Measurements from ENCODE around the gene ALS2.

DNA sequence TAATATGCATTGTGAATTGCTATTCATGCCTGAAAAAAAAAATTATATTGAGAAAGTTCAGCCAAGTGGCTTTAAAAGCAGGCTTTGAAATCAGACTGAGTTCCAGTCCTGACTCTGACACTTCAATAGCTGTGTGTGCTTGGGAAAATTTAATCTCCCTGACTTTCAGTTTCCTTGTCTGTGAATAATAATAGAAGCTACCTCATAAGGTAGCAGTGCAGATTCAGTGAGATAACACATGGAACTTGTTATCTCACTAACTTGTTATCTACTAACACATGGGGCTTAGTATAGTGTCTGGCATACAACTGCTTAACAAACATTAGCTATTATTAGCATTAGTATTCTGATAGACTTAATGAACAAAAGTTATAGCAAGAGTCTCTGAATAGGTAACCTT is 14.9 kb downstream of the ALS2 start:
- TF ChIP-seq GATA2 (IDR thresholded peaks at IDR 0.05; ENCODE audit: low read depth, low read length), result no peak
- TF ChIP-seq GATA3 (IDR thresholded peaks at IDR 0.05; ENCODE audit: low read depth, low read length), result no peak
